K562 (cell line): ENCODE results near the gene CDPF1. TPM values are rescaled to one million over a fixed set of nuclear protein-coding genes. Genes with fewer than 3 reads are reported as not detected.

Experiments used
- ATAC-seq: fragments of 200-7000 bp; cut with Tn5 transposase; 3 replicates; pipeline ENCODE4 v1.9.1; 2020; ENCODE audit warnings: moderate library complexity
- BruUV-seq: library from RNA; stranded (reverse); fragments of 400-500 nt; replicated peaks from 2 replicates; lab custom pipeline; 2021; lab: Mats Ljungman, UMichigan
- CTCF ChIA-PET: fragments of 300-600 bp; formaldehyde crosslinking; extraction: SDS; loops from one replicate; lab custom pipeline; 2021; ENCODE audit warnings: low intra/inter-chr PET ratio; lab: Yijun Ruan, JAX
- POLR2A ChIA-PET: fragments of 300-600, 350-650 bp; sonication (Branson Sonifier 250); formaldehyde crosslinking; extraction: SDS; loops from one replicate; lab custom pipeline; 2021; ENCODE audit warnings: antibody characterized with exemption, inconsistent platforms; lab: Yijun Ruan, JAX
- DNase-seq, 4 experiments: peaks; one replicate each; pipeline versions ENCODE4 v3.0.0 to v3.0.0-alpha.2; 2011 to 2018; ENCODE audit warnings: low spot score in 3 of 4, mixed read lengths in 3 of 4; ENCODE audit errors: extremely low read depth in 1 of 4
- FAIRE-seq: peaks from 2 replicates; lab custom pipeline; 2011; peaks lifted over from hg19 to GRCh38; lab: Jason Lieb, UNC
- H2AFZ ChIP-seq: 2 replicates; pipeline ENCODE4 v1.6.0; 2011; ENCODE audit warnings: low read depth, low read length, control low read depth, inconsistent platforms
- H3K27ac ChIP-seq: fragments of 200-600 bp; 3 replicates; pipeline ENCODE4 v1.8.0; 2011; ENCODE audit warnings: low read depth, mild to moderate bottlenecking, control low read depth, inconsistent platforms, low read length, moderate library complexity, mixed read lengths; ENCODE audit errors: extremely low read depth
- H3K27me3 ChIP-seq, 2 experiments: fragments of 300-600 bp in 1 of 2; 2 replicates in 1 of 2; 3 replicates in 1 of 2; pipeline versions ENCODE4 v1.6.0 to v1.8.0; 2011; ENCODE audit warnings: inconsistent platforms in 2 of 2, low read length in 2 of 2, mild to moderate bottlenecking in 1 of 2, mixed read lengths in 1 of 2, moderate library complexity in 1 of 2; ENCODE audit not compliant: control insufficient read depth in 2 of 2, insufficient read depth in 2 of 2
- H3K36me3 ChIP-seq: fragments of 300-600 bp; 3 replicates; pipeline ENCODE4 v1.8.0; 2011; ENCODE audit warnings: mild to moderate bottlenecking, low read length, inconsistent platforms; ENCODE audit not compliant: control insufficient read depth, insufficient read depth
- H3K4me1 ChIP-seq, 2 experiments: fragments of 200-600 bp in 1 of 2; replicated peaks in 1 of 2; 2 replicates in 1 of 2; 3 replicates in 1 of 2; pipeline versions ENCODE4 v1.5.1 to v1.8.0; 2011; ENCODE audit warnings: inconsistent platforms in 2 of 2, low read length in 2 of 2, mild to moderate bottlenecking in 1 of 2, mixed read lengths in 1 of 2, moderate library complexity in 1 of 2; ENCODE audit not compliant: control insufficient read depth in 2 of 2, insufficient read depth in 2 of 2
- H3K4me2 ChIP-seq: 2 replicates; pipeline ENCODE4 v1.6.1; 2011; ENCODE audit warnings: low read length, control low read depth, inconsistent platforms, mixed read lengths; ENCODE audit not compliant: insufficient read depth
- H3K4me3 ChIP-seq: fragments of 200-600 bp; sonication (generic), shearing (Covaris generic); 2 replicates; pipeline ENCODE4 v1.5.1; 2016; ENCODE audit warnings: control low read depth, inconsistent platforms
- H3K79me2 ChIP-seq: fragments of 200-600 bp; 3 replicates; pipeline ENCODE4 v1.8.0; 2011; ENCODE audit warnings: low read length, inconsistent platforms; ENCODE audit not compliant: control insufficient read depth, insufficient read depth
- H3K9ac ChIP-seq, 2 experiments: 2 replicates each; pipeline versions ENCODE4 v1.6.0 to v1.6.1; 2011; ENCODE audit warnings: low read depth in 2 of 2, low read length in 2 of 2, control low read depth in 1 of 2, inconsistent platforms in 1 of 2, mild to moderate bottlenecking in 1 of 2, mixed read lengths in 1 of 2; ENCODE audit not compliant: insufficient read depth in 1 of 2
- H3K9me1 ChIP-seq: one replicate; pipeline ENCODE4 v1.6.0; 2011; ENCODE audit warnings: inconsistent platforms, mild to moderate bottlenecking, low read length, moderate library complexity; ENCODE audit not compliant: control insufficient read depth, insufficient read depth
- H3K9me3 ChIP-seq: replicated peaks from 2 replicates; pipeline ENCODE4 v1.5.1; 2011; ENCODE audit warnings: low read depth, low read length, inconsistent platforms; ENCODE audit not compliant: control insufficient read depth, insufficient read depth
- H4K20me1 ChIP-seq: replicated peaks from 2 replicates; pipeline ENCODE4 v1.6.1; 2011; ENCODE audit warnings: low read length, inconsistent platforms, mixed read lengths; ENCODE audit not compliant: control insufficient read depth, insufficient read depth
- CEBPZ ChIP-seq: fragments of 150-350 bp; IDR thresholded peaks from 2 replicates; pipeline ENCODE4 v1.6.1; 2014; ENCODE audit warnings: low read depth, mild to moderate bottlenecking, low read length, borderline replicate concordance
- GTF2F1 ChIP-seq: IDR thresholded peaks from 2 replicates; pipeline ENCODE4 v1.6.1; 2011; ENCODE audit warnings: low read depth, low read length, improper control_type of control experiment
- POLR2G ChIP-seq: fragments of 200-400 bp; formaldehyde crosslinking; IDR thresholded peaks from 2 replicates; pipeline ENCODE4 v1.6.1; 2017; ENCODE audit warnings: low read depth, mild to moderate bottlenecking, antibody characterized with exemption, low read length, moderate library complexity
- SNRNP70 ChIP-seq: fragments of 200-400 bp; formaldehyde crosslinking; optimal IDR thresholded peaks from 2 replicates; pipeline ENCODE3; 2017; ENCODE audit warnings: low read depth, low read length
- ZNF212 ChIP-seq: fragments of 450-650 bp; formaldehyde crosslinking; IDR thresholded peaks from 2 replicates; pipeline ENCODE4 v1.4.0; 2020; ENCODE audit warnings: mild to moderate bottlenecking
- ZNF696 ChIP-seq: fragments of 250-450 bp; sonication (Bioruptor Pico); conservative IDR thresholded peaks from 2 replicates; pipeline ENCODE4 v1.4.0; 2020; ENCODE audit warnings: mild to moderate bottlenecking, moderate library complexity
- WGBS: fragments of 100-300 bp; shearing (Covaris generic); methylation state at CpG from one replicate; pipeline ENCODE4 v1.1.6; 2016; ENCODE audit warnings: low coverage, mixed read lengths; ENCODE audit not compliant: insufficient coverage; ENCODE audit errors: missing lambda C conversion rate; 5-methylcytosine and 5-hydroxymethylcytosine counted together
- in situ Hi-C: fragments of 300-500 bp; cut with MboI; formaldehyde crosslinking; loops from 4 replicates; pipeline ENCODE4 v1.15.0; 2018; ENCODE audit warnings: inconsistent platforms, mixed read lengths
- intact Hi-C: fragments of 100-400 bp; cut with micrococcal nuclease; formaldehyde crosslinking; loops from 2 replicates; pipeline ENCODE4 v1.14.2; 2022
- polyA plus RNA-seq, 8 experiments: library from polyadenylated mRNA; depleted of rRNA in 4 of 8; stranded (reverse) in 5 of 8; unstranded in 3 of 8; fragments of >200 nt; fragmentation: Nextera tagmentation in 2 of 8; fragmentation: Illumina TruSeq in 1 of 8; extraction: Ambion mirVana in 2 of 8; extraction: Trizol in 1 of 8; gene quantifications; 2 replicates each; pipeline versions ENCODE4 v1.2.1 to v1.2.3, GENCODE V29; 2011 to 2014; ENCODE audit warnings: inconsistent platforms in 1 of 8, missing spikeins in 1 of 8
- total RNA-seq, 7 experiments: library from RNA; depleted of rRNA in 6 of 7; stranded (reverse); fragments of >200 nt in 6 of 7; fragmentation: Illumina TruSeq in 2 of 7; extraction: Trizol in 2 of 7; gene quantifications; 2 replicates each; pipeline versions ENCODE4 v1.2.1 to v1.2.3, GENCODE V29; 2011 to 2021; ENCODE audit warnings: low replicate concordance in 1 of 7

Gene CDPF1
- total and polyA plus RNA-seq, 9 of the 15 experiments (the other 6 are each of a cell fraction or from before 2014, with no cell fraction given), result 0.84 to 19.5 (median 9.1) TPM

GRCh38 chr22:46289244-46289891 lies 39.3 kb upstream of the CDPF1 start:
- POLR2A ChIA-PET, result interaction anchor here (0.7 to 0.8 kb wide), 2 partner anchors 21 to 31 kb away, joined by 3 to 4 read pairs; no protein-coding TSS in a partner anchor
- no peaks in the 10 kb centered on the region for H3K79me2 ChIP-seq
- WGBS, result 80% methylated on average over 12 of the region's 33 CpGs
- peaks cover 0 to 19% of the 10 kb centered on the region in 2 experiments; a peak in 2 of 5 replicates for H3K4me1 ChIP-seq
- BruUV-seq, result no TSS peak
- H3K27me3 ChIP-seq, result no peaks in the 10 kb centered on the region
- H3K9ac ChIP-seq, result no peak overlapping the region
- TF ChIP-seq ZNF696 (CRISPR knock-in tag) (no peak), SNRNP70 (no peak), GTF2F1 (no peak), POLR2G (peak; percentile 61), ZNF212 (CRISPR knock-in tag) (no peak), CEBPZ (no peak)
- CTCF ChIA-PET, result no interaction called here
- H3K9me3 ChIP-seq, result no peaks in the 10 kb centered on the region
- DNase-seq, result no peak
- in situ Hi-C loops (no loop called here), intact Hi-C loops (no loop called here)
- no peak overlapping the region for H3K27ac ChIP-seq
- H3K36me3 ChIP-seq, result peaks cover 29% of the 10 kb centered on the region
- H4K20me1 ChIP-seq, result no peaks in the 10 kb centered on the region
- H3K4me2 ChIP-seq, result no peak overlapping the region
- no peak overlapping the region for H3K4me3 ChIP-seq
- H3K9me1 ChIP-seq, result no peaks in the 10 kb centered on the region
- H2AFZ ChIP-seq, result no peak overlapping the region
- no peak for FAIRE-seq
- no peak for ATAC-seq
